K562 (cell line): Measurements from ENCODE around the gene FAM107B. TPM values are rescaled to one million over a fixed set of nuclear protein-coding genes. Genes with fewer than 3 reads are reported as not detected.

Experiments
- ATAC-seq: fragments of 200-7000 bp; cut with Tn5 transposase; 3 replicates; pipeline ENCODE4 v1.9.1; 2020; ENCODE audit warnings: moderate library complexity
- BruUV-seq: library from RNA; stranded (reverse); fragments of 400-500 nt; replicated peaks from 2 replicates; lab custom pipeline; 2021; lab: Mats Ljungman, UMichigan
- CTCF ChIA-PET: fragments of 300-600 bp; formaldehyde crosslinking; extraction: SDS; loops from one replicate; lab custom pipeline; 2021; ENCODE audit warnings: low intra/inter-chr PET ratio; lab: Yijun Ruan, JAX
- POLR2A ChIA-PET: fragments of 300-600, 350-650 bp; sonication (Branson Sonifier 250); formaldehyde crosslinking; extraction: SDS; loops from one replicate; lab custom pipeline; 2021; ENCODE audit warnings: antibody characterized with exemption, inconsistent platforms; lab: Yijun Ruan, JAX
- DNase-seq, 4 experiments: peaks; one replicate each; pipeline versions ENCODE4 v3.0.0 to v3.0.0-alpha.2; 2011 to 2018; ENCODE audit warnings: low spot score in 3 of 4, mixed read lengths in 3 of 4; ENCODE audit errors: extremely low read depth in 1 of 4
- FAIRE-seq: peaks from 2 replicates; lab custom pipeline; 2011; peaks lifted over from hg19 to GRCh38; lab: Jason Lieb, UNC
- H2AFZ ChIP-seq: 2 replicates; pipeline ENCODE4 v1.6.0; 2011; ENCODE audit warnings: low read depth, low read length, control low read depth, inconsistent platforms
- H3K27ac ChIP-seq: fragments of 200-600 bp; 3 replicates; pipeline ENCODE4 v1.8.0; 2011; ENCODE audit warnings: low read depth, mild to moderate bottlenecking, control low read depth, inconsistent platforms, low read length, moderate library complexity, mixed read lengths; ENCODE audit errors: extremely low read depth
- H3K27me3 ChIP-seq, 2 experiments: fragments of 300-600 bp in 1 of 2; 2 replicates in 1 of 2; 3 replicates in 1 of 2; pipeline versions ENCODE4 v1.6.0 to v1.8.0; 2011; ENCODE audit warnings: inconsistent platforms in 2 of 2, low read length in 2 of 2, mild to moderate bottlenecking in 1 of 2, mixed read lengths in 1 of 2, moderate library complexity in 1 of 2; ENCODE audit not compliant: control insufficient read depth in 2 of 2, insufficient read depth in 2 of 2
- H3K36me3 ChIP-seq: fragments of 300-600 bp; 3 replicates; pipeline ENCODE4 v1.8.0; 2011; ENCODE audit warnings: mild to moderate bottlenecking, low read length, inconsistent platforms; ENCODE audit not compliant: control insufficient read depth, insufficient read depth
- H3K4me1 ChIP-seq, 2 experiments: fragments of 200-600 bp in 1 of 2; replicated peaks in 1 of 2; 2 replicates in 1 of 2; 3 replicates in 1 of 2; pipeline versions ENCODE4 v1.5.1 to v1.8.0; 2011; ENCODE audit warnings: inconsistent platforms in 2 of 2, low read length in 2 of 2, mild to moderate bottlenecking in 1 of 2, mixed read lengths in 1 of 2, moderate library complexity in 1 of 2; ENCODE audit not compliant: control insufficient read depth in 2 of 2, insufficient read depth in 2 of 2
- H3K4me2 ChIP-seq: 2 replicates; pipeline ENCODE4 v1.6.1; 2011; ENCODE audit warnings: low read length, control low read depth, inconsistent platforms, mixed read lengths; ENCODE audit not compliant: insufficient read depth
- H3K4me3 ChIP-seq: fragments of 200-600 bp; sonication (generic), shearing (Covaris generic); 2 replicates; pipeline ENCODE4 v1.5.1; 2016; ENCODE audit warnings: control low read depth, inconsistent platforms
- H3K79me2 ChIP-seq: fragments of 200-600 bp; 3 replicates; pipeline ENCODE4 v1.8.0; 2011; ENCODE audit warnings: low read length, inconsistent platforms; ENCODE audit not compliant: control insufficient read depth, insufficient read depth
- H3K9ac ChIP-seq, 2 experiments: 2 replicates each; pipeline versions ENCODE4 v1.6.0 to v1.6.1; 2011; ENCODE audit warnings: low read depth in 2 of 2, low read length in 2 of 2, control low read depth in 1 of 2, inconsistent platforms in 1 of 2, mild to moderate bottlenecking in 1 of 2, mixed read lengths in 1 of 2; ENCODE audit not compliant: insufficient read depth in 1 of 2
- H3K9me1 ChIP-seq: one replicate; pipeline ENCODE4 v1.6.0; 2011; ENCODE audit warnings: inconsistent platforms, mild to moderate bottlenecking, low read length, moderate library complexity; ENCODE audit not compliant: control insufficient read depth, insufficient read depth
- H3K9me3 ChIP-seq: replicated peaks from 2 replicates; pipeline ENCODE4 v1.5.1; 2011; ENCODE audit warnings: low read depth, low read length, inconsistent platforms; ENCODE audit not compliant: control insufficient read depth, insufficient read depth
- H4K20me1 ChIP-seq: replicated peaks from 2 replicates; pipeline ENCODE4 v1.6.1; 2011; ENCODE audit warnings: low read length, inconsistent platforms, mixed read lengths; ENCODE audit not compliant: control insufficient read depth, insufficient read depth
- DIDO1 ChIP-seq: fragments of 450-650 bp; IDR thresholded peaks from 2 replicates; pipeline ENCODE4 v1.6.1; 2016; ENCODE audit warnings: low read depth, missing biosample characterization, missing genetic modification characterization
- KAT2B ChIP-seq: IDR thresholded peaks from one replicate; pipeline ENCODE4 v1.6.1; 2012; ENCODE audit warnings: low read depth, mild to moderate bottlenecking, control low read depth, inconsistent platforms, low read length, moderate library complexity
- LCOR ChIP-seq: sonication (generic); formaldehyde crosslinking; IDR thresholded peaks from 2 replicates; pipeline ENCODE4 v1.8.0; 2022; ENCODE audit warnings: mild to moderate bottlenecking, missing genetic modification reagents
- NEUROD1 ChIP-seq: fragments of 150-350 bp; IDR thresholded peaks from 2 replicates; pipeline ENCODE4 v1.6.1; 2014; ENCODE audit warnings: borderline replicate concordance, low read length, low read depth; ENCODE audit not compliant: partially characterized antibody
- PBX2 ChIP-seq, 2 experiments: IDR thresholded peaks in 1 of 2; conservative IDR thresholded peaks in 1 of 2; 2 replicates each; pipeline ENCODE4 v1.6.1; 2016; ENCODE audit warnings: low read depth in 2 of 2, mild to moderate bottlenecking in 1 of 2, missing compliant biosample characterization in 1 of 2, missing genetic modification characterization in 1 of 2, moderate library complexity in 1 of 2
- PHB ChIP-seq: fragments of 250-450 bp; sonication (Bioruptor Pico); IDR thresholded peaks from 2 replicates; pipeline ENCODE4 v1.5.0; 2021
- PHF21A ChIP-seq: fragments of 450-650 bp; IDR thresholded peaks from 2 replicates; pipeline ENCODE4 v1.6.1; 2017; ENCODE audit warnings: low read depth, borderline replicate concordance
- SMARCB1 ChIP-seq: IDR thresholded peaks from 2 replicates; pipeline ENCODE4 v1.6.1; 2011; ENCODE audit warnings: improper control_type of control experiment, low read depth; ENCODE audit not compliant: insufficient read length
- SREBF2 ChIP-seq: sonication (generic); formaldehyde crosslinking; IDR thresholded peaks from 2 replicates; pipeline ENCODE4 v1.4.0; 2020; ENCODE audit warnings: mild to moderate bottlenecking, missing genetic modification reagents
- TBP ChIP-seq: optimal IDR thresholded peaks from 2 replicates; pipeline ENCODE3; 2011; ENCODE audit warnings: low read depth, low read length, improper control_type of control experiment
- TEAD1 ChIP-seq, 2 experiments: fragments of 450-650 bp in 1 of 2; sonication (generic) in 1 of 2; formaldehyde crosslinking; IDR thresholded peaks; 2 replicates each; pipeline versions ENCODE4 v1.4.0 to v1.8.0; 2020 to 2022; ENCODE audit warnings: mild to moderate bottlenecking in 2 of 2, missing genetic modification reagents in 1 of 2
- THRB ChIP-seq: fragments of 450-650 bp; formaldehyde crosslinking; conservative IDR thresholded peaks from 2 replicates; pipeline ENCODE4 v1.4.0; 2022; ENCODE audit warnings: mild to moderate bottlenecking, missing genetic modification characterization
- ZBTB8A ChIP-seq: fragments of 450-650 bp; IDR thresholded peaks from 2 replicates; pipeline ENCODE4 v1.6.1; 2018; ENCODE audit warnings: mild to moderate bottlenecking, moderate library complexity; ENCODE audit not compliant: partially characterized antibody
- WGBS: fragments of 100-300 bp; shearing (Covaris generic); methylation state at CpG from one replicate; pipeline ENCODE4 v1.1.6; 2016; ENCODE audit warnings: low coverage, mixed read lengths; ENCODE audit not compliant: insufficient coverage; ENCODE audit errors: missing lambda C conversion rate; 5-methylcytosine and 5-hydroxymethylcytosine counted together
- in situ Hi-C: fragments of 300-500 bp; cut with MboI; formaldehyde crosslinking; loops from 4 replicates; pipeline ENCODE4 v1.15.0; 2018; ENCODE audit warnings: inconsistent platforms, mixed read lengths
- intact Hi-C: fragments of 100-400 bp; cut with micrococcal nuclease; formaldehyde crosslinking; loops from 2 replicates; pipeline ENCODE4 v1.14.2; 2022
- polyA plus RNA-seq, 8 experiments: library from polyadenylated mRNA; depleted of rRNA in 4 of 8; stranded (reverse) in 5 of 8; unstranded in 3 of 8; fragments of >200 nt; fragmentation: Nextera tagmentation in 2 of 8; fragmentation: Illumina TruSeq in 1 of 8; extraction: Ambion mirVana in 2 of 8; extraction: Trizol in 1 of 8; gene quantifications; 2 replicates each; pipeline versions ENCODE4 v1.2.1 to v1.2.3, GENCODE V29; 2011 to 2014; ENCODE audit warnings: inconsistent platforms in 1 of 8, missing spikeins in 1 of 8
- total RNA-seq, 7 experiments: library from RNA; depleted of rRNA in 6 of 7; stranded (reverse); fragments of >200 nt in 6 of 7; fragmentation: Illumina TruSeq in 2 of 7; extraction: Trizol in 2 of 7; gene quantifications; 2 replicates each; pipeline versions ENCODE4 v1.2.1 to v1.2.3, GENCODE V29; 2011 to 2021; ENCODE audit warnings: low replicate concordance in 1 of 7

Gene FAM107B
- total and polyA plus RNA-seq, 9 of the 15 experiments (the other 6 are each of a cell fraction or from before 2014, with no cell fraction given) = 0.40 to 2.8 (median 1.4) TPM

GRCh38 chr10:14616955-14617730, 157.6 kb downstream of the FAM107B start:
- Histone ChIP-seq H4K20me1 (no peaks in the 10 kb centered on the region), H3K4me1 (no peaks in the 10 kb centered on the region), H3K27ac (no peak overlapping the region), H3K27me3 (peaks cover 2 to 14% of the 10 kb centered on the region in 2 experiments; a peak in 3 of 5 replicates), H2AFZ (no peak overlapping the region), H3K4me3 (no peak overlapping the region), H3K9me1 (no peaks in the 10 kb centered on the region), H3K4me2 (no peak overlapping the region), H3K9ac (no peak overlapping the region), H3K79me2 (no peaks in the 10 kb centered on the region), H3K9me3 (no peaks in the 10 kb centered on the region), H3K36me3 (no peaks in the 10 kb centered on the region)
- 0% methylated on average over 5 of the region's 5 CpGs for WGBS
- BruUV-seq = no TSS peak
- ATAC-seq = no peak
- intact Hi-C loops = no loop called here
- ChIA-PET CTCF (no interaction called here), POLR2A (interaction anchor here (0.7 kb wide), 1 partner anchor 552 kb away, joined by 3 read pairs; the partner anchor contains the start of gene NMT2)
- DNase-seq = no peak
- no peak for FAIRE-seq
- TF ChIP-seq PHF21A (no peak), DIDO1 (no peak), TBP (no peak), TEAD1 (CRISPR knock-in tag; IDR thresholded peaks at IDR 0.05) (no peak), KAT2B (no peak), PHB (CRISPR knock-in tag) (no peak), SMARCB1 (no peak), THRB (CRISPR knock-in tag) (no peak), ZBTB8A (no peak), SREBF2 (CRISPR knock-in tag) (no peak), NEUROD1 (no peak), PBX2 (CRISPR knock-in tag; IDR thresholded peaks at IDR 0.05; ENCODE audit: low read depth) (no peak), PBX2 (tag; conservative IDR thresholded peaks at IDR 0.05; ENCODE audit: low read depth) (no peak), LCOR (CRISPR knock-in tag) (no peak)
- in situ Hi-C loops = no loop called here
